HG03025 (cell line): ENCODE results near the gene RAB6B.

Source experiments
- ATAC-seq: cut with Tn5 transposase; IDR thresholded peaks from one replicate; pipeline ENCODE4 v1.9.1; 2021; ENCODE audit warnings: mild to moderate bottlenecking, moderate library complexity; ENCODE audit not compliant: unreplicated experiment, low FRiP score

Gene RAB6B

GRCh38 chr3:133860519-133860918 is 35.2 kb downstream of the RAB6B start:
- no peak for ATAC-seq

DNA sequence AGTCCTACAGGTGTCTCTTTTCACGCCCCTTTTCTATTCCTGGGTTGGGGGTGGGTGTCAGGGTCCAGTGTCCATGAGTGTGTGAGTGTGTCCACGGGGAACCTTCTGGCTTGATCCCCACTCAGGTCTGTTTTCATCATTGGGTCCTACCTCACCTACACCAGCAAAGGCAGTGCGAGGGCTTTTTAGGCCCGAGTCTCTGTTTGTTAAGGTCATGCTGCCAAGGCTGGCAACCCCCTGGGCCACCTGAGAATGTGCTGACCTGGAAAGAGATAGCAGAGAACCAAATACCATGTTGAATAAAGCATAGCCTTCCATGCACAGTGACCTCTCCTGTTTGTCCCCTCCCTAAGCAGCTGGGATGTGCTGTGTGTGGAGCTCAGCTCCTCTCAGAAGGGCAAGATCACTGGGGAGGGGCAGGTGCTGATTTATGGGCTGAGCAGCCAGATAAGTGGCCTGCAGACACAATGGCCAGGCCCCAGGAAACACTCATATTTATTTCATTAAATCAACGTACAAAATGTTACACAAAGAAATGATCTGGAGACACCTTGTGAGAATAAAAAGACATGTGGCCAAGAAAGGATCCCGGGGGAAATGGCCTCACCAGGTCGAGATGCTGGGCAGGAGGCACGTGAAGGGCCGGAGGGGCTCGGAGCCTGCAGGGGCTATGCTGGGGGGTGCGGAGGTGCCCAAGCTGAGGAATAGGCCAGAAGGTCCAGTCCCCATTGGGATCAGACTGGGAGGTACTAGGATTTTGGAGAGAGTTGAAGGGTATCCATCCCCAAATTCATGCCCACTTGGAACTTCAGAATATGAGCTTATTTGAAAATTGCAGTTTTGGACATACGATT is 36.1 kb downstream of the RAB6B start:
- ATAC-seq: no peak

GRCh38 chr3:133857767-133858166 is 37.9 kb downstream of the RAB6B start:
- ATAC-seq: no peak

DNA sequence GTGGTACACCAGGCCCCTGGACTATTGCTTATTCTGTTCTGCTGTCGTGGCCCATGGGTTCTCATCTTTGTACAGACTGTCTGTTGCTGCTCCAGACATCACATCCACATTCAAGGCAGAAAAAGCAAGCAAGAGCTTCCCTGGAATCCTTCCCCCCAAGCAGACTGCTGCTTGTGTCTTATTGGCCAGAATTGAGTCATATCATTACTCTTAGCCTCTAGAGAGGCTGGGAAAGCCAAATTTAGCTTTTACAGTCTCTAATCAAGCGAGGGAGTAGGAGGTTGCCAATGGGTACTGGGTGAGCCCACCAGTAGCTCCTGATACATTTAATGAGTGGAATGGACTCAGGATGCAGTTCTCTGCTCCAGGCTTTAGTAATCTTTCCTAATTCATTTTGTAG is 39.4 kb downstream of the RAB6B start:
- ATAC-seq: no peak

DNA sequence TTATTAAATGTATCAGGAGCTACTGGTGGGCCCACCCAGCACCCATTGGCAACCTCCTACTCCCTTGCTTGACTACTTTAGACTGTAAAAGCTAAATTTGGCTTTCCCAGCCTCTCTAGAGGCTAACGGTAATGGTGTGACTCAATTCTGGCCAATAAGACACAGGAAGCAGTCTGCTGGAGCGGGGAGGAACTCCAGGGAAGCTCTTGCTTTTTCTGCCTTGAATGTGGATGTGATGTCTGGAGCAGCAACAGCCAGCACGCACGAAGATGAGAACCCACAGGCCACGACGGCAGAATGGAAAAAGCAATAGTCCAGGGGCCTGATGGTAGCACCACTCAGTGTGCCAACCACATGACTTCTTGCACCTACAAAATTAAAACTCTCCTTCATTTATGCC is 39.9 kb downstream of the RAB6B start:
- ATAC-seq: no peak

GRCh38 chr3:133855002-133855370 is 40.7 kb downstream of the RAB6B start:
- ATAC-seq: no peak

GRCh38 chr3:133854264-133855001 is 41.2 kb downstream of the RAB6B start:
- ATAC-seq: no peak

DNA sequence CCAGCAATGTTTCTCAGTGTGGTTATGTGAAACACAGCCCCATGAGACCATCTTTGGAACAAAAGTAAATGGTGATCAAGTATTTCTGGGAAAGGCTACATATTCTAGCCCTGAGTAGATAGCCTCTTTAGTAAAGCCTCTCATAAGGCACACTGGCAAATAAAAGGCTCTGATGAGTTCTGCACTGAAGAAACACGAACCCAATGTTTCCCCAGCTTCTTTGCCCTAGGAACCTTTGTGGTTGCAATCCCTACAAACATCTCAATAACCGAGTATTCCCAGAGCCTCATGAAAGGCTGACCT is 41.8 kb downstream of the RAB6B start:
- ATAC-seq: no peak

GRCh38 chr3:133853063-133853924 is 42.4 kb downstream of the RAB6B start:
- no peak for ATAC-seq

- ATAC-seq: no peak
Observed at GRCh38 chr3:133851931-133852330, 43.8 kb downstream of the RAB6B start.

GRCh38 chr3:133851266-133851906 is 44.3 kb downstream of the RAB6B start:
- peak; percentile 38 for ATAC-seq

- no peak for ATAC-seq
Observed at GRCh38 chr3:133850034-133850433, 45.6 kb downstream of the RAB6B start.

DNA sequence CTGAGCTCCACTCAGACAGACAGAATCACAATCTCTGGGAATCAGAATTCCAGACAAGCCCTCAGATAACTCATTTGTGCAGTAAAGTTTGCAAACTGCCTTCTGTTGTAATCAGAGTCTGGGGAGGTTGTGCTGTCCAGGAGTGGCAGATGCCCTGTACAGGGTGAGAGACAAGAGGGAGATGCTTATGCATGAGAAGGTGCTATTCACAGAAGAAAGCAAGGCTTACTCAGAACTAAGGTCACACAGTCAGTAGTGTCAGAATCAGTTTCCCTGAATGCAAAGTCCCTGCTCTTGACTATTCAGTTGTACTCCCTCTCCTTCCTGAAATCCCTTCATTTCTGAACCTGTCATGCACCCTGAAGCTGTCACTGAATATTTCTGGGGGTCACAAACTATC is 46.3 kb downstream of the RAB6B start:
- no peak for ATAC-seq

- ATAC-seq: no peak
Observed at GRCh38 chr3:133845127-133845526, 50.6 kb downstream of the RAB6B start.

GRCh38 chr3:133843634-133844033 is 52.0 kb downstream of the RAB6B start:
- no peak for ATAC-seq

DNA sequence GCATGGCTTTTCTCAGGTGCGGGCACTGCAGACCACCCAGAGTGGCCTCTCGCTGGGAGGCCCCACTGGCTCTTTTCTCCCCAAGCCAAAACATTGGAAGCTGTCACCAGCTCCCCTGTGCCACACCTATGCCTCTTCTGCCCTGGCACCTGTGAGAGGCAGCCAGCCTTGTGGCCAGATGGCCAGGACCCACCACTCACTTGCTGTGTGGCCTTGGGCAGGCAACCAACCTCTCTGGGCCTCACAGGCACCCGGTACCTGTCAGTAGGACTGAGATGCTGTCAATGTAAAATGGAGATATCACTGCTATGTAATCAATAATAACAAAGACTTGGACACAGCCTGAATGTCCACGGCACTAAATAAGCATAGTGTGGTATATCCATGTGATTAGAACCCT is 53.5 kb downstream of the RAB6B start:
- no peak for ATAC-seq

DNA sequence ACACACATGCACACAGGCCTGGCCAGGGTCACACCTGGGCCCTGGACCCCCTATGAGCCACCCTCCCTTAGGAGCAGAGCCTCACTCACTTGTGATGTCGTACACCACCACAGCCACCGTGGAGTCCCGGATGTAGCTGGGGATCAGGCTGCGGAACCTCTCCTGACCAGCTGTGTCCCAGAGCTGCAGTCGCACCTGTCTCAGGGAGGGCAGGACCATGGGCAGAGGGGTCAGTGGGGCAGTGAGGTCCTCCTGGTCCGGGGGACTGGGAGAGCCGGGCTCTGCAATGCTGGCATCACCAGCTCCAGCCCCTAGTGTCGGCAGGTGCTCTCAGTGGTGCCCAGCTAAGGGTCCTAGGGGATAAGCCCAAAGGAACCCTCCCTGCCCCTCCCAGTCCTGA is 54.5 kb downstream of the RAB6B start:
- ATAC-seq: no peak

DNA sequence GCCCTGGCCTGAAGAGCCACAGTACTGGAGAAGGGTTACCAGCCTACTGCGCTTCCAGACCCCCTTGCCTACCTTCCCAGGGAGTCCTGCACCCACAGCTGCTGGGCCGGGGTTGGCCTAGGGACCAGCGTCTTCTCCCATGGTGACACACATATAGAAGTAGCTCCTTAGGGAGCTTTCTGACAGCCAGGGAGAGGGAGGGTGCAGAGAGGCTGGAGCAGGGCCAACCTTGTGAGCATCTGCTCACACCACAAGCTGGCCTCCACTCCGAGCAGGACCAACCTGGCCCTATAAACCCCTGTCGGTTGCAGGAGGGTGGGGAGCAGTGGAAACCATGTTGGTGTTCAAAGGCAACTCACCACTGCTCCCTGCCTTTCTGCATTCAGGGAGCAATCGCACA is 54.9 kb downstream of the RAB6B start:
- ATAC-seq: no peak

GRCh38 chr3:133840055-133840737 is 55.5 kb downstream of the RAB6B start:
- ATAC-seq: no peak
